CD14-positive monocyte (primary cell): ENCODE measurements around the gene DPP7. TPM values are rescaled to one million over a fixed set of nuclear protein-coding genes. Genes with fewer than 3 reads are reported as not detected.
"Not testable (repeated sequence)": the region's sequence is repeated elsewhere in the genome, so short reads cannot be mapped to it uniquely, and the experiment has no call there.

Experiments
- DNase-seq, 3 donors: peaks; one replicate each; pipeline ENCODE4 v3.0.0-alpha.2; 2011 to 2022
- H2AFZ ChIP-seq: 2 replicates; pipeline ENCODE4 v1.6.0; 2012; ENCODE audit warnings: mild to moderate bottlenecking, low read depth, low read length, inconsistent platforms; ENCODE audit not compliant: insufficient read depth, poor library complexity, severe bottlenecking
- H3K27ac ChIP-seq, 2 donors: 1 replicate in 1 of 2; 2 replicates in 1 of 2; pipeline ENCODE4 v1.5.1; 2012 to 2013; ENCODE audit warnings: low read length in 2 of 2, control low read depth in 1 of 2, inconsistent platforms in 1 of 2, low read depth in 1 of 2, mild to moderate bottlenecking in 1 of 2
- H3K27me3 ChIP-seq, 2 donors: one replicate each; pipeline versions ENCODE4 v1.6.0 to v1.6.1; 2011 to 2013; ENCODE audit warnings: low read length in 2 of 2; ENCODE audit not compliant: control insufficient read depth in 2 of 2, insufficient read depth in 2 of 2
- H3K36me3 ChIP-seq, 2 donors: replicated peaks in 1 of 2; 1 replicate in 1 of 2; 2 replicates in 1 of 2; pipeline versions ENCODE4 v1.5.1 to v1.6.1; 2012 to 2013; ENCODE audit warnings: low read length in 2 of 2, control low read depth in 1 of 2, inconsistent platforms in 1 of 2, mild to moderate bottlenecking in 1 of 2; ENCODE audit not compliant: insufficient read depth in 2 of 2, control insufficient read depth in 1 of 2
- H3K4me1 ChIP-seq, 2 donors: 1 replicate in 1 of 2; 2 replicates in 1 of 2; pipeline versions ENCODE4 v1.5.1 to v1.6.1; 2012 to 2013; ENCODE audit warnings: low read length in 2 of 2, control low read depth in 1 of 2, inconsistent platforms in 1 of 2, mild to moderate bottlenecking in 1 of 2, moderate library complexity in 1 of 2; ENCODE audit not compliant: insufficient read depth in 2 of 2, control insufficient read depth in 1 of 2
- H3K4me2 ChIP-seq: replicated peaks from 2 replicates; pipeline ENCODE3; 2012; ENCODE audit warnings: low read length, moderate library complexity, mild to moderate bottlenecking; ENCODE audit not compliant: poor library complexity, severe bottlenecking; ENCODE audit errors: extremely low read depth
- H3K4me3 ChIP-seq, 3 experiments: fragments of 200-600 bp in 1 of 3; sonication (generic) in 1 of 3; replicated peaks in 1 of 3; 1 replicate in 2 of 3; 2 replicates in 1 of 3; pipeline ENCODE4 v1.5.1; 2011 to 2013; ENCODE audit warnings: low read length in 3 of 3, mild to moderate bottlenecking in 3 of 3, control low read depth in 2 of 3, low read depth in 2 of 3, inconsistent platforms in 1 of 3, moderate library complexity in 1 of 3
- H3K79me2 ChIP-seq: 2 replicates; pipeline ENCODE4 v1.6.0; 2012; ENCODE audit warnings: mild to moderate bottlenecking, control low read depth, inconsistent platforms, low read length, moderate library complexity; ENCODE audit not compliant: insufficient read depth
- H3K9ac ChIP-seq: 2 replicates; pipeline ENCODE4 v1.6.0; 2017; ENCODE audit warnings: low read length, mild to moderate bottlenecking; ENCODE audit not compliant: insufficient read depth, poor library complexity, severe bottlenecking
- H3K9me3 ChIP-seq, 2 donors: replicated peaks in 1 of 2; 1 replicate in 1 of 2; 2 replicates in 1 of 2; pipeline versions ENCODE4 v1.5.1 to v1.6.1; 2012 to 2013; ENCODE audit warnings: low read length in 2 of 2, control low read depth in 1 of 2; ENCODE audit not compliant: control insufficient read depth in 1 of 2, insufficient read depth in 1 of 2
- H4K20me1 ChIP-seq: 2 replicates; pipeline ENCODE4 v1.6.0; 2012; ENCODE audit warnings: mild to moderate bottlenecking, low read length, control low read depth, moderate library complexity; ENCODE audit not compliant: insufficient read depth
- H3K27ac Mint-ChIP-seq, 7 donors: one replicate each; pipeline ENCODE4 v1.8.0; 2020; ENCODE audit warnings: mild to moderate bottlenecking in 7 of 7, mixed read lengths in 7 of 7, moderate library complexity in 6 of 7, inconsistent platforms in 2 of 7
- H3K27me3 Mint-ChIP-seq, 3 donors: one replicate each; pipeline ENCODE4 v1.8.0; 2021 to 2022; ENCODE audit warnings: low read depth in 3 of 3, mild to moderate bottlenecking in 3 of 3, mixed read lengths in 3 of 3, moderate library complexity in 3 of 3, inconsistent platforms in 1 of 3
- H3K36me3 Mint-ChIP-seq, 2 donors: one replicate each; pipeline ENCODE4 v1.8.0; 2020; ENCODE audit warnings: mixed read lengths in 2 of 2, inconsistent platforms in 1 of 2, mild to moderate bottlenecking in 1 of 2
- H3K4me1 Mint-ChIP-seq: one replicate; pipeline ENCODE4 v1.8.0; 2020; ENCODE audit warnings: mild to moderate bottlenecking, mixed read lengths
- H3K4me3 Mint-ChIP-seq, 2 donors: one replicate each; pipeline ENCODE4 v1.8.0; 2020; ENCODE audit warnings: mild to moderate bottlenecking in 2 of 2, mixed read lengths in 2 of 2, moderate library complexity in 1 of 2
- H3K9me3 Mint-ChIP-seq, 7 donors: one replicate each; pipeline ENCODE4 v1.8.0; 2020 to 2022; ENCODE audit warnings: mixed read lengths in 7 of 7, mild to moderate bottlenecking in 6 of 7, moderate library complexity in 6 of 7, inconsistent platforms in 2 of 7
- WGBS: methylation state at CpG from one replicate; pipeline ENCODE4 v1.1.5; 2013; ENCODE audit warnings: missing lambda C conversion rate; ENCODE audit not compliant: insufficient coverage; 5-methylcytosine and 5-hydroxymethylcytosine counted together
- intact Hi-C, 2 donors: fragments of 100-400 bp; cut with micrococcal nuclease; formaldehyde crosslinking; loops; one replicate each; pipeline versions ENCODE4 v1.15.0 to v1.15.1; 2023
- polyA plus RNA-seq, 3 donors: library from polyadenylated mRNA; depleted of rRNA in 1 of 3; unstranded in 2 of 3; stranded (reverse) in 1 of 3; fragments of 300-500 nt in 2 of 3; fragments of >200 nt in 1 of 3; fragmentation: Illumina TruSeq in 2 of 3; gene quantifications; 1 replicate in 2 of 3; 2 replicates in 1 of 3; pipeline ENCODE4 v1.2.3, GENCODE V29; 2012 to 2021
- TF ChIP-seq, protein P1 (sequence below): fragments of 200-600 bp; IDR thresholded peaks from one replicate; pipeline ENCODE4 v1.8.0; 2022; ENCODE audit warnings: antibody characterized with exemption, mild to moderate bottlenecking

The DPP7 gene
- polyA plus RNA-seq, 3 donors: 68.3 to 287 (median 150) TPM

DNA sequence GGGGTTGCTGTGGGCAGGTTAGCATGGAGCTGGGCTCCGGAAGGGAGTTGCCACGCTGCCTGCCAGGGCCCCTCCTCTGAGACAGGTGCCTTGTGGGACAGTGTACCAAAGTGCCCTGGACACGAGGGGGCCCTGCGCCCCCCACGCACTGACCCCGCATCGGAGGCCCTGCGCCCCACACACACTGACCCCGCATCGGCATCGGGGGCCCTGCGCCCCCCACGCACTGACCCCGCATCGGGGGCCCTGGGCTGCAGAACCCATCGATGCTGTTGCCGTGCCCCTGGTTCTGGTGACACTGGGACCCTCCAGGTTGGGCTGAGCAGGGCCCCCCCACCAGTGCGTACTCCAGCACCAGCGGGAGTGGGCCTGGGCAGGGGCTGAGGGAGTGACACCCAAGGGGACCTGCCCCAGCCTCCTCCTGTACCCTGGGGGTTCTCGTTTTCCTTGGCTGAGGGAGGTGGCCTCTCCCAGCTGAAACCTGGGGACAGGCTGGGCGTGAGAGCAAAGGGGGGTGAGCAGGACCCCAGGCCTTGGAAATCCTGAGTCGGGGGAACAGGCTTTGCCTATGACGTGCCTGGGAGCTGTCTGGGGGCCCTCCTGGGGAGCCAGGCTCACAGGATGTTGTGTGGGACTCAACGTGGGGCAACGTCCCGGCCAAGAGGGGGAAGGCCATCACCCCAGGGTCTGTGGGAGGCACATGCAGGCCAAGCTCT, 51.1 kb downstream of the DPP7 start:
- 88% methylated on average over 24 of the region's 26 CpGs for WGBS
- Histone ChIP-seq H2AFZ (no peak overlapping the region), H4K20me1 (no peaks in the 10 kb centered on the region), H3K79me2 (no peaks in the 10 kb centered on the region), H3K36me3 (peaks cover 0 to 5% of the 10 kb centered on the region in 2 donors), H3K4me2 (no peak overlapping the region), H3K27me3 (no peaks in the 10 kb centered on the region), H3K9me3 (no peaks in the 10 kb centered on the region), H3K4me3 (no peak overlapping the region), H3K27ac (no peak overlapping the region), H3K4me1 (peaks cover 10 to 11% of the 10 kb centered on the region in 2 donors), H3K9ac (no peak overlapping the region)
- no peaks in the 10 kb centered on the region for H3K9me3 Mint-ChIP-seq
- DNase-seq: no peak
- H3K27me3 Mint-ChIP-seq: peaks cover 14 to 25% (median 21%) of the 10 kb centered on the region in 3 donors
- H3K4me1 Mint-ChIP-seq: peaks cover 15% of the 10 kb centered on the region
- peaks cover 6 to 18% of the 10 kb centered on the region in 2 donors for H3K36me3 Mint-ChIP-seq
- intact Hi-C loops: loop anchor here in 1 of 2 donors (10.0 kb wide), 1 partner anchor 279 kb away; no protein-coding TSS in a partner anchor
- TF ChIP-seq, protein P1, sequence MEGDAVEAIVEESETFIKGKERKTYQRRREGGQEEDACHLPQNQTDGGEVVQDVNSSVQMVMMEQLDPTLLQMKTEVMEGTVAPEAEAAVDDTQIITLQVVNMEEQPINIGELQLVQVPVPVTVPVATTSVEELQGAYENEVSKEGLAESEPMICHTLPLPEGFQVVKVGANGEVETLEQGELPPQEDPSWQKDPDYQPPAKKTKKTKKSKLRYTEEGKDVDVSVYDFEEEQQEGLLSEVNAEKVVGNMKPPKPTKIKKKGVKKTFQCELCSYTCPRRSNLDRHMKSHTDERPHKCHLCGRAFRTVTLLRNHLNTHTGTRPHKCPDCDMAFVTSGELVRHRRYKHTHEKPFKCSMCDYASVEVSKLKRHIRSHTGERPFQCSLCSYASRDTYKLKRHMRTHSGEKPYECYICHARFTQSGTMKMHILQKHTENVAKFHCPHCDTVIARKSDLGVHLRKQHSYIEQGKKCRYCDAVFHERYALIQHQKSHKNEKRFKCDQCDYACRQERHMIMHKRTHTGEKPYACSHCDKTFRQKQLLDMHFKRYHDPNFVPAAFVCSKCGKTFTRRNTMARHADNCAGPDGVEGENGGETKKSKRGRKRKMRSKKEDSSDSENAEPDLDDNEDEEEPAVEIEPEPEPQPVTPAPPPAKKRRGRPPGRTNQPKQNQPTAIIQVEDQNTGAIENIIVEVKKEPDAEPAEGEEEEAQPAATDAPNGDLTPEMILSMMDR: no peak
- no peak overlapping the region for H3K4me3 Mint-ChIP-seq
- no peak overlapping the region for H3K27ac Mint-ChIP-seq

GRCh38 chr9:137062798-137063197, 51.7 kb downstream of the DPP7 start:
- intact Hi-C loops: loop anchor here in 1 of 2 donors (10.0 kb wide), 1 partner anchor 278 kb away; no protein-coding TSS in a partner anchor
- not testable (repeated sequence) for H3K27ac Mint-ChIP-seq, H3K27me3 ChIP-seq, H2AFZ ChIP-seq, H3K4me2 ChIP-seq, H3K4me3 Mint-ChIP-seq, H3K9ac ChIP-seq, H3K9me3 ChIP-seq, H3K27ac ChIP-seq, H3K4me3 ChIP-seq, H3K9me3 Mint-ChIP-seq, H3K4me1 ChIP-seq, H3K36me3 ChIP-seq, DNase-seq, H4K20me1 ChIP-seq, H3K79me2 ChIP-seq
- Mint-ChIP-seq H3K27me3 (peaks cover 14 to 23% (median 21%) of the 10 kb centered on the region in 3 donors), H3K36me3 (peaks cover 6 to 18% of the 10 kb centered on the region in 2 donors), H3K4me1 (peaks cover 14% of the 10 kb centered on the region)
- WGBS: 100% methylated on average over 2 of the region's 9 CpGs
